Activated naive CD4-positive, alpha-beta T cell treated with anti-CD3 and anti-CD28 coated beads, Interleukin-2, amount 50 U/mL, for 72 hours (primary cell): ENCODE results near the gene COG6. TPM values are rescaled to one million over a fixed set of nuclear protein-coding genes. Genes with fewer than 3 reads are reported as not detected.
A peak's percentile ranks its signal among the peaks of the same experiment; 100 is the strongest.

Source experiments
- ATAC-seq, 2 donors: fragments of 150-1000 bp; cut with Tn5 transposase; 2 replicates each; pipeline ENCODE4 v1.10.0; 2021; ENCODE audit warnings: mild to moderate bottlenecking in 2 of 2, moderate library complexity in 2 of 2
- DNase-seq, 2 donors: peaks; one replicate each; pipeline ENCODE4 v3.0.0; 2021 to 2022; ENCODE audit warnings: low spot score in 2 of 2
- H3K27ac Mint-ChIP-seq, 2 donors: one replicate each; pipeline ENCODE4 v1.8.0; 2022; ENCODE audit warnings: mild to moderate bottlenecking in 2 of 2, mixed read lengths in 2 of 2
- H3K36me3 Mint-ChIP-seq, 2 donors: one replicate each; pipeline ENCODE4 v1.8.0; 2022; ENCODE audit warnings: mixed read lengths in 2 of 2
- H3K9me3 Mint-ChIP-seq, 2 donors: one replicate each; pipeline ENCODE4 v1.8.0; 2022; ENCODE audit warnings: mixed read lengths in 2 of 2
- total RNA-seq, 2 donors: library from RNA; stranded (reverse); gene quantifications; one replicate each; pipeline ENCODE4 v1.2.3, GENCODE V29; 2022

COG6 gene
- total RNA-seq, 2 donors from 2014 or later: 42.0 to 47.0 TPM

DNA sequence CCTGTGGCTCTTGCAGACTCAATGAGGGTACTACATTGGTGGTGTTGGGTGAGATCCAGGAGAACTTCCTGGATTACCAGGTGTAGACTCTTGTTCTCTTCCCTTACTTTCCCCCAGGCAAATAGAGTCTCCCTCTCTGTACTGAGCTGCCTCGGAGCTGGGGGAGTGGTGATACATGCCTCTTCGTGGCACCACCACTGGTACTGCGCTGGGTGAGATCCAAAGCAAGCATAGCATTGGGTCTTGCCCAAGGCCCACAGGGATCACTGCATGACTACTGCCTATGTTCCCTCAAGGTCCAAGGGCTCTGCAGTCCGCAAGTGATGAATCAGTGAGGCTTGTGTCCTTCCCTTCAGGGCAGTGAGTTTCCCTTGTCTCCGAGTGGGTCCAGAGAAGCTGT lies 81.6 kb downstream of the COG6 start:
- ATAC-seq (no peak), DNase-seq (no peak)
- Mint-ChIP-seq H3K9me3 (peaks cover 0 to 11% of the 10 kb centered on the region in 2 donors), H3K36me3 (peaks cover 29 to 33% of the 10 kb centered on the region in 2 donors), H3K27ac (no peak overlapping the region)

DNA sequence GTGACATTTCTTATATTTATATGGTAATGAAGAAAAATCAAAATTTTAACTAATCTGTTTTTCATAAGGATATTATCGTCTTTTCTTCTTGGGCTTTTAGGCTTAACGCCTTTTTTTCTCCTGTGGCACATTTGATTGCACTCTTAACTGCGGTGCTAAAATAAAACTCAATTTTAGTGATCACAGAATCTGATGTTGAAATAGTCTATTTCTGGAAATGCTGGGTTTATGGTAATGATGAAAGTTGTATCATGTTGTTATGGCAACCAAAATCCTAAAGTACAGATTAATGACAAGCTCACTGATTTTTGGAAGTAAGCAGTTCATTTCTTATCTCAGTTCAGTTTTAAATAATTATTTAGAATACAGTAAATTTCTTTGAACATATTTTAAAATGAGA lies 85.3 kb downstream of the COG6 start:
- no peak for ATAC-seq
- peaks cover 34 to 36% of the 10 kb centered on the region in 2 donors for H3K36me3 Mint-ChIP-seq
- no peak overlapping the region for H3K27ac Mint-ChIP-seq
- DNase-seq: no peak
- peaks cover 6 to 23% of the 10 kb centered on the region in 2 donors for H3K9me3 Mint-ChIP-seq

DNA sequence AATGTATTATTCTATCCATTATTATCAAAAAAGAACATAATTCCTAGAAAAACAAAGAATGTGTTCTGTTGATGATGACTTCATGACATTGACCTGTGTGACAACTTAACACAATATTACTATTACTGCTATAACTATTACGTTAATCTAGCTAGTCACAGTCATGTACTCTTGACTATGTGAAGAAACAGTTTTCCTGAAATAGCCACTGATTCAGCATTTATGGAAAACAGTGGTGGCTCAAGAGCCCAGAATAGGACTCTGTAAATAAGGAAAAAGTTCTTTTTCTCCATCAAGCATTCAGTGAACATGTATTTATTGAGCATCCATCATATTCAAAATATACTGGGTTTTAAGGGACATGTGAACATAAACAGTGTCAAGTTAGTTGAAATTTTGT lies 93.5 kb downstream of the COG6 start:
- ATAC-seq: no peak
- no peak overlapping the region for H3K27ac Mint-ChIP-seq
- peaks cover 9 to 11% of the 10 kb centered on the region in 2 donors for H3K36me3 Mint-ChIP-seq
- no peak for DNase-seq
- peaks cover 0 to 10% of the 10 kb centered on the region in 2 donors for H3K9me3 Mint-ChIP-seq

DNA sequence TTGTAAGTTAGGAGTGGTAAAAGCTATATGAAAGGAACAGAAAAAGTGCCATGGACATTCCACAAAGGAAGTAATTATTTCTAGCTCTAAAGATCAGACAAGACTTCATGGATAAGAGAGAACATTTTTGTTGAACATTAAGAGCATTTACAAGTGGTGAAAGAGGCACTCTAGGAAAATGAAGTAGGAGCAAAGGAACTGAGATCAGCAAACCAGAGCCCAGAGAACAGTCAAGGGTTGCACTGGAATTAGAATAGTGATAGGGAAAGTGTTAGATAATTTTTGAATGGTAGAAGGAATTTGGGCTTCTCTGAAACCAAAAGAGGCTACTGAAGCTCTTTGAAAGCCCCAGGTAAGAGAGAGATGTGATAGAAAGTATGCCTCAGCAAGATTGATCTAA lies 94.1 kb downstream of the COG6 start:
- ATAC-seq: no peak
- no peak for DNase-seq
- Mint-ChIP-seq H3K9me3 (peaks cover 0 to 7% of the 10 kb centered on the region in 2 donors), H3K27ac (no peak overlapping the region), H3K36me3 (peaks cover 6% of the 10 kb centered on the region in 2 donors)

DNA sequence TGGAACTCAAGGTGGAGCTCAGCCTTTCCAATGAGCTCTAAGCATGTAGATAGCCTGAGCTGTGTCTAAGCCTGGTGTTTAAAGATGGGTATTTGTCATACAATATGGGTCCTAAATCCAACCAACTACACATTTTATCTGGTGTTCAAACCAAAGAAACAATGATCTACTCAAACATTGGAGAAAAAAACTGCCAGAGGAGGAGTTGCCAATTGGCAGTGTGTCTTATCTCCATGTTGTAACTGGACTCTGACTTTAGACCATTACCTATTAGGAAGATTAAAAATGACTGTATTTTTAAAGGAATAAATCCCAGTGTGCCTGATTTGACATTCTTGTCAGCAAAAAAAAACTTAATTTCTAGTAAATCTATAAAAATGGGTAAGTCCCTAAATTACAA lies 96.3 kb downstream of the COG6 start:
- H3K36me3 Mint-ChIP-seq: peaks cover 20 to 25% of the 10 kb centered on the region in 2 donors
- DNase-seq: no peak
- no peak overlapping the region for H3K27ac Mint-ChIP-seq
- no peak for ATAC-seq
- H3K9me3 Mint-ChIP-seq: peaks cover 13 to 26% of the 10 kb centered on the region in 2 donors

DNA sequence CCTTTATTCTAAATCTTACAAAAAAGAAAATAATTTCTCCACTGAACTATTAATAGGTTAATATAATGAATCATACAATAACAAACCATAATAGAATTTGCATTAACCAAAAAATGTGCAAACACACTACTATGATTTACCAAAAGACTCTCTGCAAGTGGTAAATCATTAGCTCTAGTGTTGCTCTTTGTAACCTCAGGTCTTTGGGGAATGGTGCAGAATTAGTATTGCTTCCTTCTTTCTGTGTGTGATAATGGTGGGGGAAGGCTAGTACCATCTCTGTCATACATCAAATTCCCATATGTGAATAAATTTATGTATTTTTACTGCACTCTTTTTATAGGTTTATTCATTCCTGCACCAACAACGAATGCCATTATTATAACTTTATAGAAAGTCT lies 105.1 kb downstream of the COG6 start:
- Mint-ChIP-seq H3K36me3 (peaks cover 4 to 9% of the 10 kb centered on the region in 2 donors), H3K27ac (no peak overlapping the region), H3K9me3 (peaks cover 13 to 16% of the 10 kb centered on the region in 2 donors)
- DNase-seq (no peak), ATAC-seq (no peak)

DNA sequence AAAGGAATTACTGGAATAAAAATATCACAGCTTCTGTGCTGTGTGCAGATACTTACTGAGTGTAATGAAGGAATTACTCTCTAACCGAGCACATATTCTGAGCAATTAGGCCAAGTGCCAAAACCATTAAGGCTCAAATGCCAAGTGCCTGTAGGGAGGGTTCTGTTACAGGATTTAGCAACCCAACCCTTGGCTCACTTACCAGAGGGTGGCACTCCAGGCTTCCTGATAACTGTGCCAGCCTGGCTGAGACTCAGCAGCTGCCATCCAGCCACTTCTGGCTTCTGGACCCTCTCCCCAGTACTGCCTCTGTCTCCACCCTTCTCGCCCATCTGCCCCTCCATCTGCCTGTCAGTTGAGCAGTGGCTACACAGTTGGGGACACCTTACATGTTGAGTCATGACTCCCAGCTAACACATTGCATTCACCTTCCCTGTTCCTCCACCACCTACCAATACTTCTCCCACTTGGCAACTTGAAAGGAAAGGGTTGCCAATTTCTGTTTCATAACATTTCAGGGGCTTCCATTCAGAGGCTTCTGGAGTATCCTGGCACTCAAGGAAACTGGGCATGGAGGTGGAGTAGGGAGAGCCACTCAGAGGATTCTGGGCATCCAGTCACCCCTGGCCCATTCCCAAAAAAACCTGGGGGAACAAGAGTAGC lies 110.5 kb downstream of the COG6 start:
- no peak overlapping the region for H3K27ac Mint-ChIP-seq
- peaks cover 0 to 5% of the 10 kb centered on the region in 2 donors for H3K9me3 Mint-ChIP-seq
- peak in 1 of 2 donors; percentile 21 for DNase-seq
- no peaks in the 10 kb centered on the region for H3K36me3 Mint-ChIP-seq
- ATAC-seq: peak; percentile 59 to 64

DNA sequence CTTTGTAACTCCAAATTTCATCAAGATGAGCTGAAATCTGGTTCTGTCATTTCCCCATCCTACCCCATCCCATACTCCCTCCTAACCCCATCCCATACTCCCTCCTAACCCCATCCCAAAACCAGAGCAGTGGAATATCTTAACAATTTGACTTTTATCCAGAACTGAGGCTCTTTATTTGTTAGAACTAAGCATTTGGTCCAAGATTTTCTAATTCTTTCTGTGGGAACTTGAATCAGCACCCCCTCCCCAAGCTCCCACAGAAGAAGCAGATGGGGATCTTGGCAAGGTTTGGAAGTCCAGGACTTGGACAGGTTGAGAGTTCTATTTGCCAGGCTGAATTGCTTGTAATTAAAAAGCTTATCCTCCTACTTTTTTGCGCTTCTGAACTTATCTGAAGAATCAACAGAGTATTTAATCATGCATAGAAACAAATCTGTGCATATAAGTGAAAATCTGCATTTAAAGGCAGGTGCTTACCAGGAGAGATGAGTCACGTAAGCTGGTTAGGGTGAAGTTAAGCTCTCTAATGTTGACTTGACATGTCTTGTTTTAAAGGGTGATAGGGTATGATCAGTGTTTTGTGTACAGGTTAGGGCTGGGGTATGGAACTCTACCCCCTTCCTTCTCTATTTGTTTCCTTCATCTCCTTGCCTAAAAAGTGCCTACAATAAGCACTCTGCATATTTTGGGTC lies 111.1 kb downstream of the COG6 start:
- peaks cover 0 to under 1% of the 10 kb centered on the region in 2 donors for H3K9me3 Mint-ChIP-seq
- ATAC-seq: no peak
- DNase-seq: no peak
- no peaks in the 10 kb centered on the region for H3K36me3 Mint-ChIP-seq
- H3K27ac Mint-ChIP-seq: no peak overlapping the region

DNA sequence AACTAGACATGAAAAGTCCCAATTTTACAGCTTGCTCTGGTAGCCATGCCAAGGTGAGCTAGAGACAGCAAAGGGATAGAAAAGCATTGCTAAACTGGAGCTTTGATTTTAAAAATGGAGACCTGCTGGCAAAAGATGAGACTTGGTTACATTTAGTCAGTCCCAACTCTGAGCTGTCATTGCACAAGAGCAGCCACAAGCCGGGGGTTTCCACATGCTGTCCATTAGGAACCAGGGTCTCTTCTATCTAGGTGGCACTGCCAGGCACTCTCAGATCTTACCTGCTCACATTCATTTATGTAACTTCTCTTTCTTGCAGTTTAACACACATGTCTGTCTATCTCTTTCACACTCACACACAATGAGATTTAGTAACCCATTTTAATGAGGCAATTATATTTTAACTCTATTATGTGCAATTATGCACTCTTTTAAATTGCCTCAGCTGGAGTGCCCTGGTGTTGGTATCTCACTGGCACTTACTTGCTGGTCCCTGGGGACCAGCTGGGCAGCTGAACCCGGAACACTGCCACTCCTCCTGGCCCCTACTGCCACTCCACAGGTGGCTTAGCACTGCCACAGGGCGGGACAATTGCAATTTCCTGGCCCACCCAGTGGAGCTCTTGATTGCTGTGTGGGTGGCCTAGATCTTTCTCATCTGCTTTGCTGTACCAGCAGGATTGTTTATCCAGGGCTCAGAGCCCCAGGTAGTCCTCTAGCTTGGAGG lies 112.5 kb downstream of the COG6 start:
- DNase-seq: no peak

DNA sequence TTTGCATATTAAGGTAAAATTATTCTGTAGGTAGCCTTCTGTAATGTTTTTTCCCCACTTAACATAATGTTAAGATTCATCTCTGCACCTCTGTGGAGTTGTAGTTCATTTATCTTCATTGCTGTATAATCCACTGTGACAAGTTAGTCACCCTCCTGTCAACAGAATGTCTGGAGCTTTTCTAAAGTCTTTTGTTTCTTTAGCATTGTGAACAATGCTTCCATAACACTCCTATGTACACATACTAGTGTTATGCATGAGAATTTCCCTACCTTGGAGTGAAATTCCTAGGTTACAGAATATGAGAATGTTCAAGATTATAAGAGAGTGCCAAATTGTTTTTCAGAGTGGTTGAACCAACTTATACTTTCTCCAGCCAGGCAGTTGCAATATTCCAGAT lies 113.5 kb downstream of the COG6 start:
- no peak overlapping the region for H3K27ac Mint-ChIP-seq
- ATAC-seq: no peak
- peaks cover 0 to 11% of the 10 kb centered on the region in 2 donors for H3K9me3 Mint-ChIP-seq
- H3K36me3 Mint-ChIP-seq: peaks cover 0 to 14% of the 10 kb centered on the region in 2 donors
- no peak for DNase-seq

More for the DNA sequence above, 112.5 kb downstream of the COG6 start:
- Mint-ChIP-seq H3K27ac (no peak overlapping the region), H3K9me3 (peaks cover 0 to 9% of the 10 kb centered on the region in 2 donors), H3K36me3 (peaks cover 0 to 12% of the 10 kb centered on the region in 2 donors)
- ATAC-seq: no peak

DNA sequence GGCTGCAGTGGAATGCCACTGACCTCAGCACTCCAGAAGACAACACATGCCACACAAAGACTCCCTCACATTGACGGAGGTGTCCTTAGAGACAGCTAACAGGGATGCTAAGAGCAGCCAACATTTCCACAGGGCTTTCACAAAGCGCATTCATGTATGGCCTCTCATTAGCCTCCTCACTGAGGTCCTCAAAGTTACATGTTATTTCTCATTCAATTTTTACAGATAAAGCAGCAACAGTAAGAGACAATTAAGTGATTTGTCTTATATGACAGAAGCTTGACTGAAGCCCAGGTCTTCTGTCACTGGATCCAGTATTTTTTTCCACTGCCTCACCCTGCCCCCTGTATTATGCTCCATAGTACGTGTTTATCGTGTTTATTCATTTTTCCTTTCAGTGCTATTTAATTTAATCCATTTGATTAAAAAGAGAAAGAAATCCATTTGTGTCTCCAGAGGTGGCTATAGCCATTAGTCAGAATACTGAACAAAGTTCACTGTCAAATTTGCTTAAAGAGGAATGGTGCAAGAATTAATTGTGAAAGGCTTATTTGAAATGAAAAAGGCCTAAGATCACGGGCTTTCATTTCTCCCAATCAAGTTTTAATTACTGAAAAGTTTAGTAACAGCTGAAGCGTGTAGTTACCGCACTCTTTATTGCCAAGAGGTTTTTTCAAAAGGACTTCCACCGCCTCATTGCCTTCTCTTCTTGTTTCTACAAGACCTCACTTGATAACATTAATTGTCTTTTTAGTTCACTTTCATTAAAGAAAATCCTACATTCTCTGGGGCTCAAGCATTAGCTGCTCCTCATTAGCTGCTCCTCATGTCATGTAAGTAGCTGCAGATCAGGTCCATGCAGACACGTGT lies 115.0 kb downstream of the COG6 start:
- no peak for DNase-seq
- no peak for ATAC-seq
- Mint-ChIP-seq H3K36me3 (peaks cover 0 to 14% of the 10 kb centered on the region in 2 donors), H3K9me3 (peaks cover 0 to 11% of the 10 kb centered on the region in 2 donors), H3K27ac (no peak overlapping the region)

DNA sequence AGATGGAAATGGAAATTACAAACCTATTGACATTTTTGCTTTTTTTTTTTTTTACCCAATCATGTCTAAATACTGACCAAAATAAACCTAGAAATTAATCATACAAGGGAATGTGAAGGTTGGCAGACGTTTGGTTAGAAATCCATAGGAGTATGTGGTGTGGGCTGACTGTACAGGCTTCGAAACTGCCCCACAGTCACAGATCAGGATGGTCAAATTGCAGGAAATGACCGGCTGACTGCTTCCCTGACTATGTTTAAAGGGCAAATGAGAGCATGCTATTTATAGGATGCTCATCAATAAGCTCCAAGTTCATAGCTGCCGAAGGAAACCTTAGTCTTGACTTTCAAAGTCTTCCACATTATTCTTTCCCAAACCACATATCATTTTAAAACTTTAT lies 118.4 kb downstream of the COG6 start:
- ATAC-seq (no peak), DNase-seq (no peak)
- peaks cover 0 to 28% of the 10 kb centered on the region in 2 donors for H3K36me3 Mint-ChIP-seq
- H3K27ac Mint-ChIP-seq: no peak overlapping the region
- H3K9me3 Mint-ChIP-seq: peaks cover 0 to 22% of the 10 kb centered on the region in 2 donors

DNA sequence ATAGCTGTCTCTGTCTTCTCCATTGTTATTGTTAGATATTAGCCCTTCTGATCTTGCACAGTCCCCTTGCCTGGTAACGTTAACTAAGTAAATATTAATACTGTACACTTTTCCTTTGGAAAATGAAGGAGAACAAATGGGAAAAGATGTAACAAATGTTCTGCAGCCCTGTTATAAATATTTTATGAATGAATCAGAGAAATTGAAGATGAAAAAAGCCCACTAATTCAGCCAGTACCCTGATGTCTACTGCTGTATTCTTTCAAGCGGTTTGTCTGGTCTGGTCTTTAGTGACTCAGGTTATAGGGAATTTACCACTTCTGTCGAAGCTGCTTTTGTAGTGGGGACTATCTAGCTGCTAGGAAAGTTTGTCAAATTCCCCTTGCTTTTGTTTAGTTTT lies 121.0 kb downstream of the COG6 start:
- H3K9me3 Mint-ChIP-seq: peaks cover 0 to 22% of the 10 kb centered on the region in 2 donors
- ATAC-seq: peak; percentile 76 to 77
- H3K36me3 Mint-ChIP-seq: peaks cover 0 to 31% of the 10 kb centered on the region in 2 donors
- peak in 1 of 2 donors; percentile 28 for DNase-seq
- H3K27ac Mint-ChIP-seq: peak overlapping the region; percentile 96 to 97

DNA sequence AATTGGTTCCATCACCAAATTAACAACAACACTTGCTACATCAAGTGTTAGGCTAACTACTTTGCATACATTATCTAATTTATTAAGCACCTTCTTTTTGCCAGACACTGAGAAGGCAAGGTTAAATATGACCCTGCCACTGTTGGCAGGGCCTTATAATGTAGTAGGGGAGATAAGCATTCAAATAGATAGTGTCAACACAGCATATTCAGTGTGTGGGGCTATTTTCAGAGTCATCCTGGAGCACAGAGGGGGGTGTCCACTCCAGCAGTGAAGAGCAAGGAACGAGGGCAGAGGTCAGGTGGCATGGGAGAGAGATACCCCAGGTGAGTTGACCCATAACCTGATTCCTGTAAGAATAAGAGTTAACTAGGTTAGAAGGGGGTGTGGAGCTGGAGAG lies 121.6 kb downstream of the COG6 start:
- peaks cover 0 to 29% of the 10 kb centered on the region in 2 donors for H3K36me3 Mint-ChIP-seq
- peaks cover 0 to 22% of the 10 kb centered on the region in 2 donors for H3K9me3 Mint-ChIP-seq
- peak overlapping the region; percentile 96 to 97 for H3K27ac Mint-ChIP-seq
- ATAC-seq (peak in 1 of 2 donors; percentile 12), DNase-seq (no peak)

DNA sequence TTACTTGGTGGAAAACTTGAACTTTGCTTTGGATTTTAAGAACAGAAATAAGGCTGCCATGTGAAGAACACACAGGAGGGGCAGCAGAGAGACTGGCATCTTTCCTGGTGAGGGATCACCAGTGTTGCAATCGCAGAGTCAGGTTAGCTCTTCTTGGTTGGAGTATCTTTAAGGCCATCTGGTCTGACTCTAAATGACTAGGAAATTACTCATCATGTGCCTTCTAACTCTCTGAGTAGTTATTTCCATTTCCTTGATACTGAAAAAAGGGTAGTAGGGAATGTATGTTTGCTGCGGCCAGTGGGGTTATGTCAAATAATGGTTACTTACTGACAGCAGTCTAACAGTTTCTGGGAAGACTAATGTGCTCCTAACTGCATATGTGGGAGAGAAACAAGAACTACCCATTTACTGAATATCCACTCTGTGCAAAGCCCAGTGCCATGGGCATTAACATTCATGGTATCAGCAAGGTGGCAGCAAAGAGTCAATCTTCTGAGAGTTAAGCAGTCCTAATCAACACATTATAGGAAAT lies 122.1 kb downstream of the COG6 start:
- peak overlapping the region; percentile 96 to 97 for H3K27ac Mint-ChIP-seq
- ATAC-seq: peak; percentile 87 to 89
- H3K36me3 Mint-ChIP-seq: peaks cover 0 to 23% of the 10 kb centered on the region in 2 donors
- peaks cover 0 to 17% of the 10 kb centered on the region in 2 donors for H3K9me3 Mint-ChIP-seq
- peak; percentile 40 to 59 for DNase-seq
